Endodermal cell (in vitro differentiated cells): ENCODE results near the gene STX19. TPM values are rescaled to one million over a fixed set of nuclear protein-coding genes. Genes with fewer than 3 reads are reported as not detected.

Experiments used
- DNase-seq: peaks from one replicate; pipeline ENCODE4 v3.0.0-alpha.2; 2017
- H3K27ac ChIP-seq: 2 replicates; pipeline ENCODE4 v1.5.1; 2013; ENCODE audit warnings: mild to moderate bottlenecking, low read depth, low read length, moderate library complexity
- H3K27me3 ChIP-seq: 2 replicates; pipeline ENCODE4 v1.6.1; 2013; ENCODE audit warnings: mild to moderate bottlenecking, low read length, moderate library complexity; ENCODE audit not compliant: insufficient read depth, control insufficient read depth, poor library complexity, severe bottlenecking
- H3K36me3 ChIP-seq: 2 replicates; pipeline ENCODE4 v1.7.0; 2013; ENCODE audit warnings: mild to moderate bottlenecking, low read length, moderate library complexity; ENCODE audit not compliant: control insufficient read depth, insufficient read depth
- H3K4me1 ChIP-seq: one replicate; pipeline ENCODE4 v1.7.0; 2013; ENCODE audit warnings: low read length; ENCODE audit not compliant: control insufficient read depth, insufficient read depth
- H3K4me3 ChIP-seq: 2 replicates; pipeline ENCODE4 v1.5.1; 2013; ENCODE audit warnings: mild to moderate bottlenecking, low read length, moderate library complexity
- H3K9ac ChIP-seq: 2 replicates; pipeline ENCODE4 v1.6.1; 2013; ENCODE audit warnings: mild to moderate bottlenecking, low read length, moderate library complexity; ENCODE audit not compliant: poor library complexity, severe bottlenecking; ENCODE audit errors: extremely low read depth
- H3K9me3 ChIP-seq: 2 replicates; pipeline ENCODE4 v1.6.1; 2013; ENCODE audit warnings: mild to moderate bottlenecking, low read length, moderate library complexity; ENCODE audit not compliant: control insufficient read depth
- H3K27ac Mint-ChIP-seq: 2 replicates; pipeline ENCODE4 v1.8.0; 2020; ENCODE audit warnings: mixed read lengths
- H3K27me3 Mint-ChIP-seq: 2 replicates; pipeline ENCODE4 v1.8.0; 2021; ENCODE audit warnings: mild to moderate bottlenecking, mixed read lengths; ENCODE audit not compliant: insufficient read depth
- H3K36me3 Mint-ChIP-seq: 2 replicates; pipeline ENCODE4 v1.8.0; 2020; ENCODE audit warnings: low read depth, mixed read lengths
- H3K4me1 Mint-ChIP-seq: 2 replicates; pipeline ENCODE4 v1.8.0; 2020; ENCODE audit warnings: mixed read lengths
- H3K4me3 Mint-ChIP-seq: 2 replicates; pipeline ENCODE4 v1.8.0; 2020; ENCODE audit warnings: mild to moderate bottlenecking, moderate library complexity, mixed read lengths
- H3K9me3 Mint-ChIP-seq: 2 replicates; pipeline ENCODE4 v1.8.0; 2020; ENCODE audit warnings: mild to moderate bottlenecking, mixed read lengths
- WGBS, 2 experiments: methylation state at CpG; one replicate each; pipeline versions ENCODE4 v1.1.5 to v1.1.7; 2013; ENCODE audit warnings: missing lambda C conversion rate in 2 of 2, mixed read lengths in 1 of 2; ENCODE audit not compliant: insufficient coverage in 1 of 2, insufficient read length in 1 of 2; 5-methylcytosine and 5-hydroxymethylcytosine counted together
- total RNA-seq, 2 donors: library from RNA; stranded (reverse); fragmentation: NEBNext Ultra II Directional in 1 of 2; extraction: Animal tissue kit (Norgen Biotek cat#: 25700) in 1 of 2; gene quantifications; 2 replicates in 1 of 2; 3 replicates in 1 of 2; pipeline ENCODE4 v1.2.1, GENCODE V29; 2021
- TF ChIP-seq, protein P1 (sequence below): fragments of 200-600 bp; sonication (generic); conservative IDR thresholded peaks from 2 replicates; pipeline ENCODE4 v1.5.0; 2021; ENCODE audit warnings: antibody characterized with exemption, mild to moderate bottlenecking

Gene STX19
- total RNA-seq, 2 donors from 2014 or later, result not detected

DNA sequence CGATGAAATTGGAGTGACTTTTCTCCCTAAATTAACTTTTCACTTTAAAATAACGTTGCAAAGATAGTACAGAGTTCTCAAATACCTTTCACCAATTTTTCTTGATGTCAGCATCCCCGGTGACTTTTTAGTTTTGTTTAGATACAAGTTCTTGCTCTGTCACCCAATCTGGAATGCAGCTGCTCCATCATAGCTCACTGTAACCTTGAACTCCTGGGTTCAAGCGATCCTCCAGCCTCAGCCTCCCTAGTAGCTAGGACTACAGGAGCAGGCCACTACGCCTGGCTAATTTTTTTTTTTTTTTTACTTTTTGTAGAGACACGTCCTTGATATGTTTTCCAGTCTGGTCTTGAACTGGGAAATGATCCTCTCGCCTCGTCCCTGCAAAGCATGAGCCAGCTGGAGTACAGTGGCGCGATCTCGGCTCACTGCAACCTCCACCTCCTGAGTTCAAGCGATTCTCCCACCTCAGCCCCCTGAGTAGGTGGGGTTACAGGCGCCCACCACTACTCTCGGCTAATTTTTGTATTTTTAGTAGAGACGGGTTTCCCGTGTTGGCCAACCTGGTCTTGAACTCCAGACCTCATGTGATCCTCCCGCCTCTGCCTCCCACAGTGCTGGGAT, 35.2 kb upstream of the STX19 start:
- Histone ChIP-seq H3K27ac (peak overlapping the region; percentile 95), H3K4me3 (peak overlapping the region; percentile 95), H3K4me1 (peaks cover 4% of the 10 kb centered on the region), H3K36me3 (peaks cover 25% of the 10 kb centered on the region), H3K9me3 (peaks cover 18% of the 10 kb centered on the region), H3K27me3 (no peaks in the 10 kb centered on the region), H3K9ac (peak overlapping the region; percentile 86)
- H3K4me1 Mint-ChIP-seq, result peaks cover 27% of the 10 kb centered on the region
- peak overlapping the region; percentile 87 for H3K4me3 Mint-ChIP-seq
- H3K27me3 Mint-ChIP-seq, result no peaks in the 10 kb centered on the region
- TF ChIP-seq, protein P1, sequence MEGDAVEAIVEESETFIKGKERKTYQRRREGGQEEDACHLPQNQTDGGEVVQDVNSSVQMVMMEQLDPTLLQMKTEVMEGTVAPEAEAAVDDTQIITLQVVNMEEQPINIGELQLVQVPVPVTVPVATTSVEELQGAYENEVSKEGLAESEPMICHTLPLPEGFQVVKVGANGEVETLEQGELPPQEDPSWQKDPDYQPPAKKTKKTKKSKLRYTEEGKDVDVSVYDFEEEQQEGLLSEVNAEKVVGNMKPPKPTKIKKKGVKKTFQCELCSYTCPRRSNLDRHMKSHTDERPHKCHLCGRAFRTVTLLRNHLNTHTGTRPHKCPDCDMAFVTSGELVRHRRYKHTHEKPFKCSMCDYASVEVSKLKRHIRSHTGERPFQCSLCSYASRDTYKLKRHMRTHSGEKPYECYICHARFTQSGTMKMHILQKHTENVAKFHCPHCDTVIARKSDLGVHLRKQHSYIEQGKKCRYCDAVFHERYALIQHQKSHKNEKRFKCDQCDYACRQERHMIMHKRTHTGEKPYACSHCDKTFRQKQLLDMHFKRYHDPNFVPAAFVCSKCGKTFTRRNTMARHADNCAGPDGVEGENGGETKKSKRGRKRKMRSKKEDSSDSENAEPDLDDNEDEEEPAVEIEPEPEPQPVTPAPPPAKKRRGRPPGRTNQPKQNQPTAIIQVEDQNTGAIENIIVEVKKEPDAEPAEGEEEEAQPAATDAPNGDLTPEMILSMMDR, result no peak
- WGBS, 2 experiments, result 54 to 76% methylated on average over 12 to 17 of the region's 17 CpGs
- DNase-seq, result no peak
- H3K27ac Mint-ChIP-seq, result peak overlapping the region; percentile 99
- H3K9me3 Mint-ChIP-seq, result peaks cover 15% of the 10 kb centered on the region
- H3K36me3 Mint-ChIP-seq, result peaks cover 36% of the 10 kb centered on the region

DNA sequence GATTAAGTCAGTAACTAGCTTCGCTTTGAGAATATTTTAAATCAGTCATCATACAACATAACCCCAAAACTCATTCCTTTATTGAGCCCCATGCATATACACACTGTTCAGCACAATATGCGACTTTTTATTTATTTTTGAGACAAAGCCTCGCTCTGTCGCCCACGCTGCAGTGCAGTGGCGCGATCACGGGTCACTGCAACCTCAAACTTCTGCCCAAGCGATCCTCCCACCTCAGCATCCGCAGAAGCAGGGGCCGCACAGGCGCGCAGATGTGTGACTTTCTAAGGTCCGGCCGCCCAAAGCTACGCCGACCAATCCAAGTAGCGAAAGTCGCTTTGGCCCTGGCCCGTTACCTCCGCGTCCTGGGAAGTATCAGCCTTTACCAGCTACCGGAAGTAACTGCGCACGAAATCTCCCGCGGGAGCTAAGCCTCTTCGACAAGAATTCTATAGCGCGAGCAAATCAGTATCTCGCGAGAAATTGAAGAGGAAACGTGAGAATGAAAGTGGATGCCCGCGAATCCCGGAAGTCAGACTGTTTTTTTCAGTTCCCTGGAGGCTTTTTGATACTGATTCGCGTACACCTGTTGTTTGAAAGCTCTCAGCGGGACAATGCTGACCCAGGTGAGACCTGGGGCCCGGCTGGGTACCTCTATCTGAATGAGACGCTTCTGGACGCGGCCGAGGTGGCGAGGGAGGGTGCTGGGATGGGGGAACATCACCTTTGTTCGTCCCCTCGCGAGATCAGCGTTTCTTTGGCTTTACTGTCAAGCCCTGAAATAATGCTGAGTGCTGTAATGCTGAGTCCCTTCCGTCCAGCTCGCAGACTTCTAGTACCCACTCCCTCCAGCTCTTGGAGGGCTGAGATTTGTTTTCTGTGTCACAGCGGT, 34.4 kb upstream of the STX19 start, which contains the start of the genes DHFR2 and NSUN3:
Gene DHFR2 (minus strand): TSS at position 404 of the 892 bp plus-strand sequence. CDS start 1,405 bp downstream, outside the sequence.
Gene NSUN3 (plus strand): TSS at position 549 of the 892 bp plus-strand sequence. CDS start 66 bp downstream, at position 615.
- Histone ChIP-seq H3K27ac (peak within 1 kb of the TSS; percentile 95), H3K4me3 (peak within 1 kb of the TSS; percentile 95), H3K27me3 (no peaks in the 10 kb centered on the region), H3K36me3 (peaks cover 17% of the 10 kb centered on the region), H3K9me3 (peaks cover 9% of the 10 kb centered on the region), H3K9ac (peak within 1 kb of the TSS; percentile 86), H3K4me1 (peaks cover 4% of the 10 kb centered on the region)
- H3K27ac Mint-ChIP-seq, result peak within 1 kb of the TSS; percentile 99
- peak within 1 kb of the TSS; percentile 87 for H3K4me3 Mint-ChIP-seq
- no peaks in the 10 kb centered on the region for H3K27me3 Mint-ChIP-seq
- H3K4me1 Mint-ChIP-seq, result peaks cover 27% of the 10 kb centered on the region
- WGBS, 2 experiments, result 1% methylated on average over 31 to 52 of the region's 52 CpGs
- TF ChIP-seq, protein P1, result no peak
- H3K36me3 Mint-ChIP-seq, result peaks cover 29% of the 10 kb centered on the region
- peak; percentile 96 for DNase-seq
- H3K9me3 Mint-ChIP-seq, result peaks cover 10% of the 10 kb centered on the region

DNA sequence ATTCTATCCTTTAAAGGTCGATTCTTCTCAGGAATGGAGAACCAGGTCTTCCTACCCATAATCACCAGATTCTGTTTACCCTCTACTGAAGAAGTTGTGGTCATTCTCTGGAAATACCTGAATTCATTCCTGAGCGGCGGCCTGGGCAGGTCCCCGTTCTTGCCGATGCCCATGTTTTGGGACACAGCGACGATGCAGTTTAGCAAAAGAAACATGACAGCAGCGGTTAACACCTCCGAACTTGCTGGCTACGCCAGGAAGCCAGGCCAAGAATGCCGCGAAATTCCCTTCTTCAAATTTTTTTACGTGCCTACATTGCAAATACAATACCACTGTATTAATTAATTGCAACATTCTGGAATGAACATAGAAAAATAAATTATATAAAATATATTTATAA, 32.9 kb upstream of the STX19 start:
- H3K4me3 ChIP-seq, result no peak overlapping the region
- TF ChIP-seq, protein P1, result no peak
- H3K27me3 ChIP-seq, result no peaks in the 10 kb centered on the region
- H3K4me1 ChIP-seq, result peaks cover 4% of the 10 kb centered on the region
- Mint-ChIP-seq H3K27ac (no peak overlapping the region), H3K36me3 (peaks cover 20% of the 10 kb centered on the region), H3K4me3 (no peak overlapping the region), H3K9me3 (no peaks in the 10 kb centered on the region), H3K27me3 (no peaks in the 10 kb centered on the region), H3K4me1 (peaks cover 21% of the 10 kb centered on the region)
- no peak overlapping the region for H3K9ac ChIP-seq
- no peak for DNase-seq
- WGBS, 2 experiments, result 97% methylated on average over 5 to 13 of the region's 13 CpGs
- no peak overlapping the region for H3K27ac ChIP-seq
- H3K36me3 ChIP-seq, result peaks cover 12% of the 10 kb centered on the region
- no peaks in the 10 kb centered on the region for H3K9me3 ChIP-seq
